HUDEP-2 (cell line): Measurements from ENCODE around the gene PCDHA1.

Experiments used
- DNase-seq, 76 experiments: peaks; one replicate each; lab custom pipeline; 2025; ENCODE audit not compliant: unreplicated experiment in 76 of 76; lab: John Stamatoyannopoulos, UW

The PCDHA1 gene

GRCh38 chr5:140978983-140979382 is 193.0 kb downstream of the PCDHA1 start:
- DNase-seq, result no peak

DNA sequence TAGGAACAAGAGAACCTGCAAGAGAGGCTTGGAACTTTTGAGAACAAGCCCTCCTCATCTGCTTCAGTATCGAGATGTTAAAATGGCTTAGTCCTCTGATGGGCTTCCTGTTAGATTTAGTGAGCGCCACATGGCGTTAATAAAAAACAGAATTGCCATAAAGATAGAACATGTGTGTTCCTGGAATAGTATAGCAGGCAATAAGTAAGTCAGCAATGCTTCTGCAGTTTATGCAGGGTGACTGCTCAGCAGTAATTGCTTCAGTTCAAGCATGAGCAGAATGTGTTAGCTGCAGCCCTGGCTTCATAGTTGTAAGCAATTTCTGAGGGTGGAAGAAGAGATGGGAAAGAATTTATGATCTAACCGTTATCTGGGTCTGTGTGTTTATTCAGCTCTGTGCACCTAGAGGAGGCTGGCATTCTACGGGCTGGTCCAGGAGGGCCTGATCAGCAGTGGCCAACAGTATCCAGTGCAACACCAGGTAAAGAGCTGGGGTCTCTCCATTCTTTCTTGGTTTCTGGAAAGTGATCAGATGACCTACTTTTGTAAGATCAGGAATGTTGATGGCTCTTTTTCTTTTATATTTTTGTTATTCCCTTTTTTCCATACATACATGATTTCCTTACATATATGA is 196.3 kb downstream of the PCDHA1 start:
- no peak for DNase-seq

GRCh38 chr5:140986117-140986521 is 200.2 kb downstream of the PCDHA1 start:
- no peak for DNase-seq

DNA sequence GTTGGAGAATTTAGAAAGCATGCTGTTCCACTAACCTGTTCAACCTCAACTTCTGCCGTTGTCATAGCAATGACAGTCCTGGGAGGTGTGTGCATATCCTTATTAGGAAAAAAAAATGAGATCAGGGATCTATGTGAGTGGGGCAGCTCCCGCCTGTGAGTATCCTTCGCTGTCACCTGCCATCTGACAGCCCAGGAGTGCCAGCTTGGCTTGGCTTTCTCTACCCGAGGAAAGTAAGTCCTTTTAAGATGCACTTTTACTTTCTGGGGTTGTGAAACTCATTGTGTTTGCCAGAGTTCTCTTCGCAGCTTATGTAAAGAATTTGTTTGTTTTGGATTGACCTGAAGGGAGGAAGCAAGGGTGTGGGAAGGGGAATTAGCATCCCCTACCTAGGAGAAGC is 202.2 kb downstream of the PCDHA1 start:
- no peak for DNase-seq

- DNase-seq, result no peak
These were observed 202.7 kb downstream of the PCDHA1 start for GRCh38 chr5:140988608-140989007.

GRCh38 chr5:140989254-140990020 is 203.5 kb downstream of the PCDHA1 start:
- no peak for DNase-seq

GRCh38 chr5:140992828-140993227 is 206.9 kb downstream of the PCDHA1 start:
- DNase-seq, result no peak

DNA sequence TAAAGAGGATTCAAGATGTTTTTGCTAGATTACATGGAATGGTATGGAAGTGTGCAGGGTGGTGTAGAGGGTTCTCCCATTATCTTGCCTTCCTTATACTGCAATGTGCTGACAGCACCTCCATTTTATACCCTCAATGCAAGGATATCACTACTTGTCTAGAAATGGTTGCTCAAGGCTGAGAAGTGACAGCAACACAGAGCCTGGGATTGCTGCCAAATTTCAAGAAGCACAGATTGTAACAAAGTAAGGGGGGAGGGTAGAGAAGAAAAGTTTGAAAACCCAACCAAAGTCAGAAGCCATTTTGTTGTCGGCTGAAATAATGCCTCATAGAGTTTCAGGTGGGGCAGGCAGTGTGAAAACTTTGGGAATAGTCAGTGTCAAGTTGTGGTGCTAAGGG is 210.1 kb downstream of the PCDHA1 start:
- no peak for DNase-seq

DNA sequence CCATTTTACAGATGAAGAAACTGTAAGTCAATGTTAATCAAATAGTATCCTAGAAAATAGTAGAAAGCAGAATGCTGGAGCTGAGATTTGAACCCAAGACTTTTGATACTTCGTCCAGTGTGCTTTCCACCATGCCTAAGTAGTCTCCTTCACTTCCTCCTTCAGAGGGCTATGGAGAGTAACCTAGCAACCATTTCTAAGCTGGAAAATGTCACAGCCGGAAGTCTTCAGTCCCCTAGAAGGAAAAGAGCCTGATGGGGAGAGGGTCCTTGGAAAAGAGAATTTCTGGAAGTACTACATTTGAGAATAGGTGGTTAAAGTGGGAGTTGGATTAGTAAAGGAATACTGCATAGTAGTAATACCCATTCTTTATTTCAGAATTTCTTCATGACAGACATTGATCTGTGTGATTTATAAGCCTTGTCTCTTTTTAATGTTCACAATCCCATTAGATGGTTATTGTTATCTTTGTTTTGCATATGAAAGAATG is 213.0 kb downstream of the PCDHA1 start:
- DNase-seq, result no peak

DNA sequence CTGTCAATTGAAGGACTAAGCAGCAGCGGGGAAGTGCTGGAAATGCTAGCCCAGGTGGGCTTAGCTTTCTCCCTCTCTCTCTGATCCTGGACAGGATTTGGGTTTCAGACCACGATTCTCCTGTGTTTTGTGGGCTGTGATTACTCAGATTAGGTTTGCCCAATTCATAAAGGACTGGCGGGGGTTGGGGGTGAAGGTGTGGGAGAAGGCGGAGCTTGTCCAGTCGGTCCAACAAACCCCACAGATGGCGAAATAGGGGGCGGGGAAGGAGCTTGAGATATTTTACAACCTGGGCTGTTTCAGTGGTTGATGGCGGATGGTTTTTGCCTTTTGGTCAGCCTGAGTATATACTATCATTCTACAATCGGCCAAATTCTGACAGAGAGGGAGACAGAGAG is 215.5 kb downstream of the PCDHA1 start:
- no peak for DNase-seq

GRCh38 chr5:141001844-141002604 is 216.1 kb downstream of the PCDHA1 start:
- no peak for DNase-seq

- no peak for DNase-seq
These were observed 216.6 kb downstream of the PCDHA1 start for GRCh38 chr5:141002605-141002965.

DNA sequence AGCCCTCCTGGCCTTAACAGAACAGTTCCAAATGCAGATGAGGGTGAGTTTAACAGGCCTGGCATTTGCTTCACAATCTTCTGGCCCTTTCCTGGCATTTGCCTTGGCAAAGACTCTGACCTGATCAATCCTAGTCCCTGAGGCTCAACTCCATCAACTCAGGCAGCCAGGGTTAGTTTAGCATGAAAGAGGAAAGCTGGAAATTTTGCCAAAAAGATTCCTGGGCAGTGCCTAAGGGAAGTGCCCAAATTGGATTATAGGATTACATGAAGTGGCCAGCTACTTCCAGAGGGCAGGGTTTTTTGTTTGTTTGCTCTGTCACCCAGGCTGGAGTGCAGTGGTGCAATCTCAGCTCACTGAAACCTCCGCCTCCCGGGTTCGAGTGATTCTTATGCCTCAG is 217.1 kb downstream of the PCDHA1 start:
- DNase-seq, result no peak

GRCh38 chr5:141003791-141004611 is 218.1 kb downstream of the PCDHA1 start:
- DNase-seq, result no peak

GRCh38 chr5:141007791-141008190 is 221.9 kb downstream of the PCDHA1 start:
- no peak for DNase-seq

GRCh38 chr5:141010047-141010793 is 224.3 kb downstream of the PCDHA1 start:
- no peak for DNase-seq

DNA sequence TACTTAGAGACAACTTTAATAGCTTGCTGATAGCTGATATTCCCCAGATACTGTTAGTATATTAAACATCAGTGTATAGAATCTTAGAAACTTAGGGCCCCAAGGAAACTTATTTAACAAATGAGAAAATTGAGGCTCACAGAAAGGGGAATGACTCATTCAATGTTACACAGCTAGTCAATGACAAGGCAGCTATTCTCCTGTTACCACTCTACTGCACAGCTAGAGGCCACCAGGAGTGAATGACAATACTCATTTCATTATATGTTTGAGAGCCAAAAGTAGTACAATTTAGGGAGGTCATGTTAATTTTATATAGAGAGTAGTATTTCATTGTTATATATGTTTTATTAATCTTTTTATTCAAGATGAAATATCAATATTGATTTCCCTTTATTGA is 232.0 kb downstream of the PCDHA1 start:
- DNase-seq, result no peak

DNA sequence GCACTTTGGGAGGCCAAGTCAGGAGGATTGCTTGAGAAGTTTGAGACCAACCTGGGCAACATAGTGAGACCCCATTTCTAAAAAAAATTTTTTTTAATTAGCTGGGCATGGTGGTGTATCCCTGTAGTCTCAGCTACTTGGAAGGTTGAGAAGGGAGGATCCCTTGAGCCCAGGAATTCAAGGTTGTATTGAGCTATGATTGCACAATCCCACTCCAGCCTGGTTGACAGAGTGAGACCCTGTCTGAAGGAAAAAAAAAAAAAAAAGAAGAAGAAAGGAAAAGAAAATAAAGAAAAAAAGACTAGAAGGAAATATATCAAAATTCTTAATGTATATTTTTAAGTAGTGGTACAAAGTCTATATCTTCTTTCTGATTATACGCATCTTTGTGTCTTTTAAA is 236.4 kb downstream of the PCDHA1 start:
- DNase-seq, result no peak

DNA sequence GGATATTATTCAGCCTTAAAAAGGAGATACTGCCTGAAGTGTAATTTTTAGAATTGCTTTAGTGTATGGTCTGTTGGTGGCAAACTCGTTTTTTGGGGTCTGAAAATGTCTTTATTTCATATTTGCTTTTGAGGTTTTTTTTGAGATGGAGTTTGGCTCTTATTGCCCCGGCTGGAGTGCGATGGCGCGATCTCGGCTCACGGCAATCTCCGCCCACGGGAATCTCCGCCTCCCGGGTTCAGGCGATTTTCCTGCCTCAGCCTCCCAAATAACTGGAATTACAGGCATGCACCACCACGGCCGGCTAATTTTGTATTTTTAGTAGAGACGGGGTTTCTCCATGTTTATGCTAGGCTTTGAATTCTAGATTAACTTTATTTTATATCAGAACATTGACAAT is 245.1 kb downstream of the PCDHA1 start:
- DNase-seq, result no peak

DNA sequence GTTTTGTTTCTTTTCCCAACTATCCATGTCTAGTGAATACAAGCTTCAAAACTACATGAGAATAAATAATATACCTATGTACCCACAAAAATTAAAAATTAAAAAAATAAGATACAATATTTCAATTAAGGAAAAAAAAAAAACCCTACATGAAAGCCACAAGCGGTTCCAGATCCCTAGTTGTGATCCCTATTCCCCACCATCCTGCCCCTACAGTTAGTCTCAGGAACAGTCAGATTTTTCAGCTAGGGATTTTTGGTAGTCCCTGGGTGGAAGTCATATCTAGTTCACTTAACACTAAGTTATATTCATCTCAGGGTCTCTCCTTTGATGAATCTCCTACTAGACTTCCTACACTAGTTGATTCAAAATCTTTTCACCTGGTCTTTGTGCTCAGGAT is 246.7 kb downstream of the PCDHA1 start:
- DNase-seq, result no peak
